Stimulated activated CD8-positive, alpha-beta memory T cell treated with anti-CD3 and anti-CD28 coated beads, Interleukin-15, amount 100 ng/mL, for 1 hour (primary cell): ENCODE measurements around the gene TYW1B.
"Not testable (repeated sequence)": the region's sequence is repeated elsewhere in the genome, so short reads cannot be mapped to it uniquely, and the experiment has no call there.

Experiments used
- DNase-seq: peaks from one replicate; pipeline ENCODE4 v3.0.0-alpha.2; 2020; ENCODE audit warnings: low read depth

TYW1B gene

GRCh38 chr7:72827839-72828591 is at the start of gene TYW1B:
Gene TYW1B, minus strand, starts transcription at chr7:72828200. Its CDS starts 125 bp downstream, at chr7:72828075.
- DNase-seq: peak; percentile 95

- not testable (repeated sequence) for DNase-seq
These were observed 39.6 kb upstream of the TYW1B start for GRCh38 chr7:72867591-72867990.

- not testable (repeated sequence) for DNase-seq
These were observed 30.9 kb upstream of the TYW1B start for GRCh38 chr7:72858846-72859400.

GRCh38 chr7:72857925-72858324 is 29.9 kb upstream of the TYW1B start:
- not testable (repeated sequence) for DNase-seq

- not testable (repeated sequence) for DNase-seq
These were observed 27.3 kb upstream of the TYW1B start for GRCh38 chr7:72855261-72855660.

- DNase-seq: not testable (repeated sequence)
These were observed 24.9 kb upstream of the TYW1B start for GRCh38 chr7:72852937-72853336.

GRCh38 chr7:72850746-72851145 is 22.7 kb upstream of the TYW1B start:
- not testable (repeated sequence) for DNase-seq

GRCh38 chr7:72844146-72844545 is 16.1 kb upstream of the TYW1B start:
- DNase-seq: not testable (repeated sequence)

GRCh38 chr7:72843166-72843565 is 15.2 kb upstream of the TYW1B start:
- DNase-seq: not testable (repeated sequence)

GRCh38 chr7:72840966-72841511 is 13.0 kb upstream of the TYW1B start:
- not testable (repeated sequence) for DNase-seq

GRCh38 chr7:72838315-72838714 is 10.3 kb upstream of the TYW1B start:
- not testable (repeated sequence) for DNase-seq

GRCh38 chr7:72837291-72837690 is 9.3 kb upstream of the TYW1B start:
- DNase-seq: not testable (repeated sequence)

- DNase-seq: not testable (repeated sequence)
These were observed 2.6 kb upstream of the TYW1B start for GRCh38 chr7:72830567-72830966.

GRCh38 chr7:72829687-72830354 is 1.8 kb upstream of the TYW1B start:
- peak; percentile 16 for DNase-seq

GRCh38 chr7:72829291-72829686 is 1.3 kb upstream of the TYW1B start:
- DNase-seq: peak; percentile 96

GRCh38 chr7:72823765-72824732 is 4.0 kb downstream of the TYW1B start:
- not testable (repeated sequence) for DNase-seq

- not testable (repeated sequence) for DNase-seq
These were observed 5.5 kb downstream of the TYW1B start for GRCh38 chr7:72822497-72822896.

- not testable (repeated sequence) for DNase-seq
These were observed 9.2 kb downstream of the TYW1B start for GRCh38 chr7:72818663-72819361.

GRCh38 chr7:72817661-72818060 is 10.3 kb downstream of the TYW1B start:
- DNase-seq: not testable (repeated sequence)

GRCh38 chr7:72816370-72817157 is 11.4 kb downstream of the TYW1B start:
- DNase-seq: not testable (repeated sequence)
